Mesodermal cell (in vitro differentiated cells): ENCODE results near the gene DOCK9.

Experiments
- H3K27ac ChIP-seq: 2 replicates; pipeline ENCODE4 v1.7.0; 2013; ENCODE audit warnings: mild to moderate bottlenecking, low read depth, low read length, moderate library complexity; ENCODE audit not compliant: severe bottlenecking
- H3K36me3 ChIP-seq: 2 replicates; pipeline ENCODE4 v1.7.1; 2013; ENCODE audit warnings: mild to moderate bottlenecking, low read length, moderate library complexity; ENCODE audit not compliant: control insufficient read depth, insufficient read depth
- H3K4me1 ChIP-seq: one replicate; pipeline ENCODE4 v1.7.1; 2013; ENCODE audit warnings: mild to moderate bottlenecking, low read length; ENCODE audit not compliant: insufficient read depth, control insufficient read depth, poor library complexity, severe bottlenecking
- H3K4me3 ChIP-seq: 2 replicates; pipeline ENCODE4 v1.7.0; 2013; ENCODE audit warnings: low read length, control low read depth, mild to moderate bottlenecking; ENCODE audit not compliant: insufficient read depth, poor library complexity, severe bottlenecking; ENCODE audit errors: extremely low read depth
- H3K9me3 ChIP-seq: 2 replicates; pipeline ENCODE4 v1.7.1; 2013; ENCODE audit warnings: mild to moderate bottlenecking, low read length, moderate library complexity; ENCODE audit not compliant: control insufficient read depth
- WGBS, 2 experiments: methylation state at CpG; one replicate each; pipeline ENCODE4 v1.1.5; 2013; ENCODE audit warnings: missing lambda C conversion rate in 2 of 2; ENCODE audit not compliant: insufficient coverage in 2 of 2; 5-methylcytosine and 5-hydroxymethylcytosine counted together

The DOCK9 gene

GRCh38 chr13:98746968-98747367 is 230.9 kb downstream of the DOCK9 start:
- Histone ChIP-seq H3K4me3 (no peak overlapping the region), H3K27ac (no peak overlapping the region), H3K9me3 (no peaks in the 10 kb centered on the region), H3K4me1 (peaks cover 2% of the 10 kb centered on the region), H3K36me3 (no peaks in the 10 kb centered on the region)
- WGBS, 2 experiments, result 91 to 95% methylated on average over 7 of the region's 8 CpGs
